Neuronal stem cell (in vitro differentiated cells): ENCODE data around the gene TMEM271.

Source experiments
- DNase-seq: peaks from one replicate; pipeline ENCODE4 v3.0.0-alpha.2; 2013; ENCODE audit warnings: low spot score
- H2AFZ ChIP-seq: one replicate; pipeline ENCODE4 v1.6.1; 2013; ENCODE audit warnings: mild to moderate bottlenecking, low read length, inconsistent platforms
- H2AK5ac ChIP-seq: 2 replicates; pipeline ENCODE4 v1.6.1; 2013; ENCODE audit warnings: low read depth, mild to moderate bottlenecking, inconsistent platforms, low read length, moderate library complexity, mixed read lengths
- H2BK120ac ChIP-seq: 2 replicates; pipeline ENCODE4 v1.6.1; 2013; ENCODE audit warnings: low read depth, mild to moderate bottlenecking, inconsistent platforms, low read length, moderate library complexity, mixed read lengths
- H2BK12ac ChIP-seq: one replicate; pipeline ENCODE4 v1.6.1; 2013; ENCODE audit warnings: low read length, inconsistent platforms
- H2BK15ac ChIP-seq: 2 replicates; pipeline ENCODE4 v1.6.1; 2013; ENCODE audit warnings: mild to moderate bottlenecking, low read length, inconsistent platforms, mixed read lengths
- H2BK5ac ChIP-seq: one replicate; pipeline ENCODE4 v1.6.1; 2013; ENCODE audit warnings: inconsistent platforms, mild to moderate bottlenecking, low read length, moderate library complexity
- H3K14ac ChIP-seq: one replicate; pipeline ENCODE4 v1.6.1; 2013; ENCODE audit warnings: low read length, inconsistent platforms
- H3K18ac ChIP-seq: 2 replicates; pipeline ENCODE4 v1.6.1; 2013; ENCODE audit warnings: low read length, inconsistent platforms
- H3K23ac ChIP-seq: 2 replicates; pipeline ENCODE4 v1.6.1; 2013; ENCODE audit warnings: low read depth, mild to moderate bottlenecking, mixed read lengths, low read length, inconsistent platforms; ENCODE audit not compliant: poor library complexity
- H3K27ac ChIP-seq: replicated peaks from 3 replicates; pipeline ENCODE4 v1.5.1; 2013; ENCODE audit warnings: low read length, inconsistent platforms
- H3K27me3 ChIP-seq, 3 experiments: 2 replicates each; pipeline ENCODE4 v1.6.1; 2013; ENCODE audit warnings: low read length in 3 of 3, mild to moderate bottlenecking in 2 of 3, inconsistent platforms in 1 of 3, low read depth in 1 of 3, mixed read lengths in 1 of 3, moderate library complexity in 1 of 3; ENCODE audit not compliant: control insufficient read depth in 3 of 3, insufficient read depth in 3 of 3
- H3K36me3 ChIP-seq, 2 donors: replicated peaks in 1 of 2; 2 replicates each; pipeline ENCODE4 v1.6.1; 2013; ENCODE audit warnings: low read length in 2 of 2; ENCODE audit not compliant: control insufficient read depth in 2 of 2, insufficient read depth in 2 of 2
- H3K4ac ChIP-seq: 2 replicates; pipeline ENCODE4 v1.6.1; 2013; ENCODE audit warnings: inconsistent platforms, mild to moderate bottlenecking, low read length, moderate library complexity
- H3K4me1 ChIP-seq, 2 donors: 1 replicate in 1 of 2; 2 replicates in 1 of 2; pipeline ENCODE4 v1.6.1; 2013; ENCODE audit warnings: low read length in 2 of 2, low read depth in 1 of 2; ENCODE audit not compliant: control insufficient read depth in 2 of 2, insufficient read depth in 1 of 2
- H3K4me2 ChIP-seq: one replicate; pipeline ENCODE4 v1.6.1; 2013; ENCODE audit warnings: mild to moderate bottlenecking, low read length, inconsistent platforms; ENCODE audit not compliant: insufficient read depth, poor library complexity, severe bottlenecking
- H3K4me3 ChIP-seq, 2 donors: 2 replicates each; pipeline ENCODE4 v1.5.1; 2013; ENCODE audit warnings: low read length in 2 of 2, mild to moderate bottlenecking in 2 of 2, inconsistent platforms in 1 of 2, moderate library complexity in 1 of 2
- H3K79me1 ChIP-seq: one replicate; pipeline ENCODE4 v1.6.1; 2013; ENCODE audit warnings: low read depth, mild to moderate bottlenecking, inconsistent platforms, low read length, moderate library complexity
- H3K9ac ChIP-seq: one replicate; pipeline ENCODE4 v1.6.1; 2013; ENCODE audit warnings: mild to moderate bottlenecking, low read depth, low read length, inconsistent platforms; ENCODE audit not compliant: poor library complexity
- H3K9me3 ChIP-seq, 2 donors: replicated peaks in 1 of 2; 2 replicates each; pipeline versions ENCODE3 to v1.6.1; 2013; ENCODE audit warnings: low read length in 2 of 2, mild to moderate bottlenecking in 2 of 2, inconsistent platforms in 1 of 2, low read depth in 1 of 2, mixed read lengths in 1 of 2, moderate library complexity in 1 of 2; ENCODE audit not compliant: control insufficient read depth in 2 of 2, insufficient read depth in 1 of 2
- H4K8ac ChIP-seq: one replicate; pipeline ENCODE4 v1.6.1; 2013; ENCODE audit warnings: low read depth, mild to moderate bottlenecking, inconsistent platforms, low read length, moderate library complexity
- H4K91ac ChIP-seq: one replicate; pipeline ENCODE4 v1.6.1; 2013; ENCODE audit warnings: low read length, low read depth, mild to moderate bottlenecking, inconsistent platforms; ENCODE audit not compliant: poor library complexity
- WGBS, 2 donors: extraction: QIAGEN DNeasy Blood & Tissue Kit; methylation state at CpG; one replicate each; pipeline ENCODE4 v1.1.7; 2013; ENCODE audit warnings: missing lambda C conversion rate in 2 of 2, mixed read lengths in 1 of 2; ENCODE audit not compliant: insufficient read length in 2 of 2, insufficient replicate concordance in 1 of 2; ENCODE audit errors: extremely low coverage in 2 of 2; 5-methylcytosine and 5-hydroxymethylcytosine counted together

TMEM271 gene

GRCh38 chr4:575281-576141, 584 bp downstream of the TMEM271 start:
- Histone ChIP-seq H3K4me3 (peak overlapping the region in 1 of 2 donors; percentile 49), H2AFZ (peak overlapping the region; percentile 84), H2BK15ac (no peak overlapping the region), H2BK120ac (no peak overlapping the region), H3K4me2 (peak overlapping the region; percentile 57), H4K8ac (no peak overlapping the region), H3K18ac (no peak overlapping the region), H3K79me1 (no peaks in the 10 kb centered on the region), H3K14ac (no peak overlapping the region), H2BK5ac (no peak overlapping the region), H3K36me3 (no peaks in the 10 kb centered on the region), H3K4me1 (peaks cover 12 to 13% of the 10 kb centered on the region in 2 donors), H3K27ac (no peak overlapping the region), H3K23ac (no peak overlapping the region), H2AK5ac (no peak overlapping the region), H4K91ac (no peak overlapping the region), H3K27me3 (peaks cover 41 to 79% (median 63%) of the 10 kb centered on the region in 3 experiments), H3K4ac (no peak overlapping the region), H3K9ac (no peak overlapping the region), H3K9me3 (peaks cover 5 to 15% of the 10 kb centered on the region in 2 donors), H2BK12ac (no peak overlapping the region)
- peak; percentile 58 for DNase-seq
- no CpG with 5 or more reads among the region's 127 CpGs for WGBS, 2 donors

- no peak overlapping the region for H3K4me2 ChIP-seq
- H3K36me3 ChIP-seq = no peaks in the 10 kb centered on the region
- peak overlapping the region; percentile 45 for H2AFZ ChIP-seq
- H3K9ac ChIP-seq = no peak overlapping the region
- peak overlapping the region; percentile 24 to 33 for H3K4me3 ChIP-seq
- no peak overlapping the region for H4K91ac ChIP-seq
- H3K4ac ChIP-seq = no peak overlapping the region
- no peak overlapping the region for H3K23ac ChIP-seq
- peaks cover 41 to 76% (median 71%) of the 10 kb centered on the region in 3 experiments for H3K27me3 ChIP-seq
- H2BK5ac ChIP-seq = no peak overlapping the region
- H3K4me1 ChIP-seq = peaks cover 12 to 13% of the 10 kb centered on the region in 2 donors
- no peak overlapping the region for H4K8ac ChIP-seq
- no peaks in the 10 kb centered on the region for H3K79me1 ChIP-seq
- WGBS, 2 donors = no CpG with 5 or more reads among the region's 68 CpGs
- DNase-seq = no peak
- peaks cover 7 to 15% of the 10 kb centered on the region in 2 donors for H3K9me3 ChIP-seq
- H3K27ac ChIP-seq = no peak overlapping the region
- no peak overlapping the region for H2BK120ac ChIP-seq
- no peak overlapping the region for H3K14ac ChIP-seq
- H2BK15ac ChIP-seq = no peak overlapping the region
- H2AK5ac ChIP-seq = no peak overlapping the region
- no peak overlapping the region for H3K18ac ChIP-seq
- no peak overlapping the region for H2BK12ac ChIP-seq
These were observed 1.5 kb downstream of the TMEM271 start for GRCh38 chr4:574346-575161.

GRCh38 chr4:573122-573892, 2.8 kb downstream of the TMEM271 start:
- Histone ChIP-seq H3K36me3 (no peaks in the 10 kb centered on the region), H4K8ac (no peak overlapping the region), H3K23ac (no peak overlapping the region), H3K79me1 (no peaks in the 10 kb centered on the region), H2AK5ac (no peak overlapping the region), H2BK15ac (no peak overlapping the region), H3K4ac (no peak overlapping the region), H2BK120ac (no peak overlapping the region), H3K18ac (no peak overlapping the region), H3K27ac (no peak overlapping the region), H3K9me3 (peaks cover 7 to 15% of the 10 kb centered on the region in 2 donors), H4K91ac (no peak overlapping the region), H2BK5ac (peak overlapping the region; percentile 29), H3K4me1 (peaks cover 9 to 10% of the 10 kb centered on the region in 2 donors), H2BK12ac (no peak overlapping the region), H3K4me3 (no peak overlapping the region), H2AFZ (no peak overlapping the region), H3K4me2 (no peak overlapping the region), H3K14ac (no peak overlapping the region), H3K9ac (no peak overlapping the region), H3K27me3 (peaks cover 34 to 65% (median 63%) of the 10 kb centered on the region in 3 experiments)
- DNase-seq = no peak
- WGBS, 2 donors = no CpG with 5 or more reads among the region's 8 CpGs
